ENCODE results near the gene CACNA2D4.

The CACNA2D4 gene

DNA sequence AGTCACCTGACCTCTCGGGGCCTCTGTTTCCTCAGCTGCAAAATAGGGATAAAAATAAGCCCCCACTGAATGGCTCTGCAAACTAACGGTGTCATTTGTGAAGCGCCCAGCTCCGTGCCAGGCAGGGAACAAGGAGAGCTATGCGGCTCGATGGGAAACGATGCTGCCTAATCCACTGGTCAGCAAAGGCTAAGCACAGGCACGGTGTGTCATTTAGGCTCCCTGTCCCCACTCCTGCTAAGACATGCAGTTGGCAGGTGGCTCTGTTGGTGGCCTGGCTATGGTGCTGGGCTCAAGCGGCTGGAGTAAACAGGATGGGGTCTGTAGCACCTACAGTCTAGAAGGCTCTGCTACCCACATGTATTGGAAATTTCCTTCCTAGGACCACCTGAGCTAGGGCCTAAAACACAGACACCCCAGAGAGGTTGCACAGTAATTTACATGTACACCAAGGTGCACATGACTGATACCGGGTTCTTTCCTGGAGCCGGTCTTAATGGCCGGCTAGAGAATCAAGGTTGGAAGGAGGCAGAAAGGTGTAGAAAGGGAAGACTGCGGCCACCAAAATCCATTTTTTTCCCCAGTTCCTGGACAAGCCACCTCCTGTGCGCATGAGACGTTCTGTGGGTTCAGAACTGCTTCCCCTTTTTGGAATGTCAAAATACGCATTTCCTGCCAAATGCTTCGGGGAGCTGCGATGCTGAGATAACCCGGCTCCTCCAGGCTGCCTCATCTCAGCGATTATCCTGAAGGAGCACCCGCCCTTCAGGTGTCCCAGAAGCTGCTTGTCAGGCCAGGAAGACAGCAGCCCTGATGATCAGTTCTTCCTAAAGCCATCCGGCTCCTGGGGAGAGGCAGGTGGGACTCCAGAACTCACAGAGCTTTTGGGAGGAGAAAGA is 1.0 kb downstream of the CACNA2D4 start:
- peak; percentile 81 for DNase-seq

DNA sequence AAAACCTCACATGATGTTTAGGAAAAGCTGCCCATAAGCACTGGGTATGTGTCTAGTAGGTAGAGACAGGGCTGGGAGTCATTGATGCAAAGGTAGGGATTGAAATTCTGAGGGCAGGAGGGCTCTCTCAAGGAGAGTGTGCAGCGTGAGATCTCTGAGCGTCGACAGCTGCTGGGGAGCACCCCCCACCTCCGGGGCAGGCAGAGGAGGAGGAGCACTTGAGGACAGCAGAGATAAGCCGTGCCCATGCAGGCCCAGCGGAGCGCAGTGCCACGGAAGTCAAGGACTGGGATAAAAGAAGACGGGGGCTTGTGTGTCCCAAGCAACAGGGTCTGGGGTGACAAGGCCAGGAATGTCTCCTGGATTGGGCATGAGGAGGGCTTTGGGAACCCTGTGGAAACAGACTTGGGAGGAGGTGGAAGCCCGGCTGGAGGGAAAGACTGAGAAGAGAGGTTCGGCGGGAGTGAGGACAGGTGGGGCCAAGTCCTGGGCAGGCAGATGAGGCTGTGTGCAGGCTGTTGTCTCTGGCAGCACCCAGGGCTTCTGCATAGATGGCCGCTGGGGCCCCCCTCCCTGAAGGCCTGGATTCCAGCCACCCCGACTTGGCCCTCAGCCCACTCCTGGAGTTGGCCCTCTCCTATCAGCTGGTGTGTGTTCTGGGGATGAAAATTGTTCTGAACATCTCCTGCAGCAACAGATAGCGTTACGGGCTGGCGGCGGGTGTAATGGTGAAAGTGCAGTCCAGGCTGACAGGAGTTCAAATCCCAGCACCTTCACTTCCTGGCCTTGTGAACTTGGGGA is 1.9 kb downstream of the CACNA2D4 start:
- DNase-seq = no peak

DNA sequence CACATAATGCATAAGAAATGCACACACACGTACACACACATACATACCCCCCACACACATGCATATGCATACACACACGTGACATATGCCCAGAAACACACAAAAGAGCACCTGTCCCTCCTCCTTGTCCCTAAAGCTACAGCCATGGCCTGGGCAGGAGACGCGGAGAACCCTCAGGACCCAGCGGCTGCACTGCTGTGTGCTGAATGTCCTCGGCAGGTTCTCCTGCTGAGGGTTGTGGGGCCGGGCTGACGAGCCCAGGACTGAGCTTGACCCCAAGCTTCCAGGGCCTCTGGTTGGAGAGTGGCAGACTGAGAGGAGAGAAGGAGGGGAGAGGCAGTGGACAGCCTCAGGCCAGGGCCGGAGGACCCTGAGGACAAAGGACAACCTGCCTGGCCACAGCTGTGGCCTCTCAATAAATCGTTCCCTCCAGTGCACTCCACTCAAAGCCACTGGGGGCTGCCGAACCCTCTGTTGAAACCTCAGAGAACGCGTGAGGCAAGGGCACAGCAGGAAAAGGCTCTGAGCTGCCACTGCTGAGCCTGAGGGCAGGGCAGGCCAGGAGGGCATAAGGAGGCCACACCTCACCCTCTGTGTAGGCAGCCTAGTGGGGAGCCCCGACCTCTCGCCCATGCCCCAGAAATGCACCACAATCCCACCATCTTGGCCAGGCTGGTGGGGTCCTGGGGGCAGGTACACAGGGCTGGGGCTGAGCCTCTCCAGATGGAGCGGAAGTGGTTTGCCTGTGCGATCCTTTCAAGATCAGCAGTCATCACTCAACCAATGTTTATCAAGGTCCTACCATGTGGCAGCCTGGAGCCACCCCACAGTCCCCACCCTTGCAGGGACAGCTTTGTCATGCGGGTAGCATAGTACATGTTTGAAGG is 3.1 kb downstream of the CACNA2D4 start:
- DNase-seq = peak; percentile 59

DNA sequence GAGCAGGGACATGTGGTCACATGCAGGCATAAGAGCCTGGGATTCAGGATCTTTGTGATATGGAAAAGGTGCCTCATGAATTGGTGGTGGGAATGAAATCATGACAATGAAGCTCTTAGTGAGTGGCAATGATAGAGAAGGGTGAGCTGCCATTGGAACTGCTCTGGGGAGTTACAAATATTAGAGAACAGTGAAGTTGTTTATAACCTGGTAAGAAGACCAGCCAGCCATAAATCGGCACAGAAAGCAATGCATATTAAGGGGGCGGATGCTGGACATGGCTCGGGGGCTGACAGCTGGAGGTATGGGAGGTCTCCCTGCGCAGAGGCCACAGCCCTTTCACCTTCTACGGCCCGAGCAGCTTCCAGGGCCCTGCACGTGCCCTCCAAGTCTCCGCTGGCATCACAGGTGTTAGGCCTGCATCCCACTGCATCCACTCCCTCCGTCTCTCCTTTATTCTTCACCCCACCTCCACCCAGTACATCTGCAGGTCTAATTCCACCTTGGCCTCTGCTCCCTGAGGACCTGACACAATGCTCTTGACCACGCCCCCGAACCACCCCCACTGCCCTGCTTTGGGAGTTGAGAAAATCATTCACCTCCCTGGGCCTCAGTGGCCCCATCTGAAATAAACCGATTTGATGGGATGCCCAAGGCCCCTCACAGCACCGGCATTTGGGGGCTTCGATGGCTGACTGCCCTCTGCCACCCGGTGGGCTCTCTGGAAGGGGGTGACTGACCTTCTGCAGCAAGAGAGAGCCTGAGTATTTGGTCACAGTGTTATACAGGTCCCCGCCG is 4.1 kb downstream of the CACNA2D4 start:
- DNase-seq = no peak

DNA sequence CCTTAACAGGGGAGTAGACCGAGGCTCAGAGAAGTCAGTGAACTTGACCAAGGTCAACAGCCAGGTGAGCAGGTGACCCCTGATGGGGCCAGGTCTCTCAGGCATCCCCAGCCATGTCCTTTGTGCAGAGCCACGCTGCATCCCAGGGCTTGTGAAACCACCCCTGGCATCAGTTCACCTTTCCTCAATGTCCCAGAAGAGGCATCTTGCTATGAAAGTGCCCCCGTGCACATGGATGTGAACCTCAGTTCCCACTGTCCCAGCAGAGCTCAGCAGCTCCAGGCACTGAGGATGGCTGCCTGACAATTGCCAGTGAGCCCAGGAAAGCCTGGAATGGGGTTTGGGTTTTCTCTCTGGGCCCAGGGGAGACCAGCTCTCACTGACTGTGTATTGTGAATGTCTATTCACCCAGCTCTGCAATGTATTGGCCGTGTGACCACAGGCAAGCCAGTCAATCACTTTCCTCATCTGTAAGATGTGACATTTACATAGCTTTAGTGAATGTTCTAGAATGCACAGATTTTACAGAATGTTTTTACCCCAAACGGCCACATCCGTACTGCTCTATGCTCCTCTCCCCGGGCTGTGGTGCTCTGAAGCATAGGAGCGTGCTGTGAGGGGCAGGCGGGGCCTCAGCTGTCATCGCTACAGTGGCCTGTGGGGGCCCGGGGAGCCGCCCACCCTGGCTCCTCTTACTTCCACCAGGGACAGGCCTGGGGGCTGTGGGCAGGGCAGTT is 4.9 kb downstream of the CACNA2D4 start:
- DNase-seq = no peak

DNA sequence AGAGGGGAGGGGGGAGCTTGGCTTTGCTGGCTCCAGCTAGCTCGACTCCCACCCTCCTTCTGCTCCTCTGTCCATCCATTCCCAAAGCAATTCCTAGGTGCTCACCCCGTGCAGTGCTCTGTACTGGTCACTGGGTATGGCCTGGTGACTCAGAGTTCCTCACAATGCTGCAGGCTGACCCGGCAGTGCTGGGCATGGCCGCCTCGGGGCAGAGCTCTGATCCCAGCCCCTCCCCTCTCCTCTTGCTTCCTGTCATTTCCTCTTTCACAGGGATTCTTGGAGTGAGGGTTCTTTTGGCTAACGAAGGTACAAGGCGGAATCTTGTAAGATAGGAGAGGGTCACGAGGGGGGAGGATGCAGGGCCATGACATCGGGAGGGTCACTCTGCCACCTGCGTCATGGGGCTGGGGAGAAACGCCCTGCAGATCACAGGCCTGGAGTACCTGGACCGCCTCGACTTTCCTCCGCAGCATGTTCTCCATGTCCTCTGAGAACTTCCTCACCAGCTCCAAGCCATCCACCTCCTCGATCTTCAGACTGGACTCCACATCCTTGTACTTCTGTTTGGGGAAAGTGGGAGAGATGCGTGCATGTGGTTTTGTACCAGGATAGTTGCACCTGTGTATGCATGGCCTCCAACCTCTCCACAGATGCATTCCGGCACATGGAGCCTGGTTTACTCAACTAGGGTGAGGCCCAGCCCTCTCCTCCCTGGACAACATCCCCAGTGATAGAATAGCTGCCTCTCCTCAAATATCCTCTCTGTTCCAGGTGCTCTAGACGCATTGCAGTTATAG is 5.7 kb downstream of the CACNA2D4 start:
- no peak for DNase-seq

DNA sequence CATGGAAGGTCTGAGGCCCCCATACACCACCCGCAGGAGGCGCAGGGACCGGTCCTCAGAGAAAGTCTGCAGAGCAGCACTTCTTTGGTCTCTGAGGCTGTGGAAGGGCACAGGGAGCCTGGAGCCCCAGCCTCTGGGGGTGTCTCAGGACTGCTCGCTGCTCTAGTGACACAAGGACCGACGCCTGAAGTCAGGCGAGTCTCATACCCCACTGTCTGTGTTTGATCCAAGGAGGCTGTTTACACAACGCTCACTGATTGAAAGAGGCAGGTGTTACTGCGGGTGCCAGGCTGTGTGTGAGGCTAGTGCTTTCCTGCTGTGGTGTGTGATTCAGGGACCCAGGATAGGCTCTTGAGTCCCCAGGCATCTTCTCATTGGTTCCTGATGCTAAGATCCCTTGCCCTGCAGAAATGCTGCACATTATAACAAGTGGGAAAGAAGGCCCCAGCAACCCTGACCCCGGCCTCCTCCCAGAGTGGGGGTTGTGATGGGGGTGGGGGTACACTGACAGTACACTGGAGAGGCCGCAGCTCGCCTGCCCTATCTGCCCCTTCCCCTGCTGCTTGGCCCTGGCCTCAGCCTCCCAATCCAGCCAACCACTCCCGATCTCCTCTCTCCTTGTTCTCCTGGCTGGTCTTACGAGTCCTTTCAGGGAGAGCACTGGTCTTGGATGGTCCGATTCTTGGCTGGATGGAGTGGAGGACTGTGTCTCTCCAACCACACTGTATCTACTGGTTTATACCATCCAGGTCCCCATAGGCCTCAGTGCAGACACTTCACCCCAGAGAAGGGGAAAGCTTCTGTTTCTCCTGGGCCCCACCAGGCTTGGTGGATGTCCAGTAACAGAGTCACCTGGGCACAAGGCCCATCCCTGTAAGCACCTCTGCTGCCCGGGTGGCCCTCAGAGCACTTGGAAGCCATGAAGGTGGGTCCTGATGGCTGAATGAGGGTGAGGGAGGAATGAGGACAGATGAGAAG is 6.6 kb downstream of the CACNA2D4 start:
- no peak for DNase-seq

DNA sequence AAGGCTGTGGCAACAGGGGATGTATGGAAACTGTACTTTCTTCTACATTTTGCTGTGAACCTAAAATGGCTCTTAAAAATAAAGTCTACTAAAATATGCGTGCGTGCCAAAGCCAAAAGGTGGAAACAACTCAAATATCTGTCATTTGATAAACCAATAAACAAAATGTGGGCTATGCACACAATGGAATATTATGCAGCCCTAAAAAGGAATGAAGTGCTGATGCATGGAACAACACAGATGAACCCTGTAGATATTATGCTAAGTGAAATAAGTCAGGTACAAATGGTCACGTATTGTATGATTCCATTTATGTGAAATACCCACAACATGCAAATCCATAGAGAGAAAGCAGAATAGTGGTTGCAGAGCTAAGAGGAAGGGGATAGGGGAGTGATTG is 8.0 kb downstream of the CACNA2D4 start:
- DNase-seq = no peak

DNA sequence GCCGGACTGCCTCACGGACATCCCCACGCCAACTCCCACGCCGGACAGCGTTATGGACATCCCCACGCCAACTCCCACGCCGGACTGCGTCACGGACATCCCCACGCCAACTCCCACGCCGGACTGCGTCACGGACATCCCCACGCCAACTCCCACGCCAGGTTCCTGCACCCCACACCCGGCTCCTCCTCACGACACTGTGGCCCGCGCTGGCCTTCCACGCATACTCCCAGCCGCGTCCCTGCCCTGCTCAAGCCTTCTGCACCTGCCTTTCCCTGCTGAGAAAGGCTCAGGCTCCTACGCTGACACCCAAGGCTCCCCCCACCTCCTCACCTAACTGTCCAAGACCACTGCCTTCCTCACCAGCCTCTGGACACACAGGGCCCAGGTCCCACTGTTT is 9.7 kb downstream of the CACNA2D4 start:
- DNase-seq = no peak

DNA sequence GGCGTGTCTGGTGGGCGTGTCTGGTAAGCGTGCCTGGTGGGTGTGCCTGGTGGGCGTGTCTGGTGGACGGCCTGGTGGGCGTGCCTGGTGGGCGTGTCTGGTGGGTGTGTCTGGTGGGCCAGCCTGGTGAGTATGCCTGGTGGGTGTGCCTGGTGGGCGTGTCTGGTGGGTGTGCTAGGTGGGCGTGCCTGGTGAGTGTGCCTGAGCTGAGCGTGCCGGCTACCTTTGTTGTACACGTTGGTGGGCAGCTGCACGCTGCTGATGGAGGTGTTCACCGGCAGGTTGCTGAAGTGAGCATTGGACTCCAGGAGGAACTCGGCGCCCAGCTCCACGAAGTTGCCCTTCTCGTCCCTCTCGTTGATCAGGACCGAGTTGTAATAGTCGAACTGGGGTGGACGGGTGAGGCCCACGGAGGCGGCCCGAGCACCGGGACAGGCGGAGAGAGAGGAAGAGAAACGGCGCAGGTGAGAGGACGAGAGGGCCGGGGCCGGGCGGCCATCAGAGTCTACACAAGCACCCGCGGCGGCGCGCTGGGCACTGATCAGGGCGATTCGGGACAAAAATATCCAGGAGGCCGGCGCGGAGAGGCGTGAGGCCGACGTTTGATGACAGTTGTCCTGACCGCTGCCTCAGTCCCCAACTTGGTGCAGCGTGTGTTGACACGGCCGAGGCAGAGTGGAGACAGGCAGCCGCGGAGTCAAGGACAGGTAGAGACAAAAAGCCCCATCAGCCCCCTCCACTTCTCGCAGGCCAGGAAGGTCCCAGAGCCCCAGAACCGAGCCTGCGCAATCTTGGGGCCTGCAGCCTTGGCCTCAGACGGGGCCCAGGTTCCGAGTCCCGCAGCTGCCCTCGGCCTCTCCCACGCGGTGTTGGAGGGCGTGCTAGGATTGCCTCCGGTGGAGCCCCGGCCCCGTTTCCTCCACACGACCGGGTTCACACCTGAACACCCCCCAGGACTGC is 10.5 kb downstream of the CACNA2D4 start:
- DNase-seq = no peak

DNA sequence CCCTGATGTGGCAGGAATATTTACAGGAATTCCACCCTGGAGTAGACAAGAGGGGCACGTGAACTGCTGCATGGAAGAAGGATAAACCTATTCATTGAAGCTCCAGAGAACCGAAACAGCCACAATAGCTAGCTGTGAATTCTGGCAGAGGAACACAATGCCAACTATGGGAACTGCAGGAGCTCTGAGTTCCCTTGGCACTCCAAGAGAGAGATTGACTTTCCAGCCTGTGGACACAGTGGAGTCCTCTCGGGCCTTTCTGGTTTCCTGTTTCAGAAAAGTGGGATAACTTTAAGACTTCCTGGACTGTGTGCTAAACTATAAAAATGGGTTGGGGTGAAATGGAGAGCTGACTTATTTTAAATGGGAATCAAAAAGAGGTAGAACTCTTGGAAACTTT is 11.9 kb downstream of the CACNA2D4 start:
- DNase-seq = no peak

DNA sequence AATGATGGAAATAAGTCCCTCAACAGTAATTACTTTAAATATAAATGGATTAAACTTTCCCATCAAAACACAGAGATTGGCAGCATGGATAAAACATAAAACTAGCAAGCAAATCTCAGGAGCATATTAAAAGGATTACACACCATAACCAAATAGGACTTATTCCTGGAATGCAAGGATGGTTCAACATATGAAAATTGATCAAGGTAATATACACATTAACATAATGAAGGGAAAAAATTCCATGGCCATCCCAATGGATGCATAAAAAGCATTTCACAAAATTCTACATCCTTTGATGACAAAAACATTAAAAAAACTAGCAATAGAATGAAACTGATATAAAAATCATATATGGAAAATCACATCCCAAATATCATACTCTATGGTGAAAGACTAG is 13.6 kb downstream of the CACNA2D4 start:
- DNase-seq = no peak

DNA sequence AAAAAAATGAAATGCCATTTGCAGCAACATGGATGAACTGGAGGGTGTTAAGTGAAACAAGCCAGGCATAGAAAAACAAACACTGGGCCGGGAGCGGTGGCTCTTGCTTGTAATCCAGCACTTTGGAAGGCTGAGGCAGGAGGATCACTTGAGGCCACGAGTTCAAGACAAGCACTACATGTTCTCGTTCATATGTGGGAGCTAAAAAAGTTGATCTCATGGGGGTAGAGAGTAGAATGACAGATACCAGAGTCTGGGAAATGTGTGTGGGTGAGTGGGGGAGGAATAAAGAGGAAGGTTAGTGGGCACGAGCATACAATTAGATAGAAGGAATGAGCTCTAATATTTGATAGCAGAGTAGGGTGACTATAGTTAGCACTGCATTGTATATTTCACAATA is 21.5 kb downstream of the CACNA2D4 start:
- DNase-seq = no peak

DNA sequence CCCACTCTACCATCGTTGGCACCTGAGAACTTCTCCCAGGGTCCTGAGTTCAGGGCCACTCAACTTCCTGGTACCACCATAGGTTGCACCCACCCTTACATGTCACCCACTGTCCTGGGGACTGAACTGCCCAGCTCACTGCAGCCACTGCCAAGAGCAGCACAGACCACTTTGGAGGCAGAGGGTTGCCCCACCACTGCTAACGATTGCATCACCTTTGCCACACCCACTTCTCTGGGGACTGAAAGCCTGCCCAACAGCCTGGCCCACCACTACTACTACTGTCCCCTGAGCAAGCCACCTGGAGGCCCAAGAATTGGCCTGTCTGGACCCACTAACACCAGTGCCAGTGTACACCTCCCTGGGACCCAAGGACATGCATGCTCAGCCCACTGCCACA is 27.6 kb downstream of the CACNA2D4 start:
- no peak for DNase-seq

DNA sequence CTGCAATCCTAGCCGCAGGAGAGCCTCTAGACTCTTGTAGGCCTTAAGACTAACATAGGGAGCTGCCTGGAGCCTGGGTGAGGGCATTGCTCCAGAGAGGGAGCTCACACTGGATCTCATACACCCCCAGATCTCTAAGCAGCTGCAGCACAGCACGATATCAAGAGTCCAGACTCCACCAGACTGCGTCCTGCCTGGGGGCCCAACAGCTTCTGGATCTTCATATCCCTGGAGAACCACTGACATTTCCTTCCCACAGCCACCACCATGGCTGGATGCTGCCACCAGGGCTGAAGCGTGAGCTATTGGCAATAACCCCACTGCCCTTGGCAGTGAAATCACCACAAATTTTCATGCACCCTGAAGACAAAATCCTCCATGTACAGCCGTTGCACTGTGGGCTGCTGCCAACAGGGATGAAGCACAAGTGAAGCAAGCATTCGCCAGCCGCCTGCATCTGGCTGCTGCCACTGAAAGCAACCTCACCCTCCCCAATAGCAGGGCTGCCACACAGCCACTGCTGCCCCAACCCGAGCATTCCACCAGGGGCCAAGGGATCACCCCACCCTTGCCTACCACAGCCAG is 28.2 kb downstream of the CACNA2D4 start:
- no peak for DNase-seq

DNA sequence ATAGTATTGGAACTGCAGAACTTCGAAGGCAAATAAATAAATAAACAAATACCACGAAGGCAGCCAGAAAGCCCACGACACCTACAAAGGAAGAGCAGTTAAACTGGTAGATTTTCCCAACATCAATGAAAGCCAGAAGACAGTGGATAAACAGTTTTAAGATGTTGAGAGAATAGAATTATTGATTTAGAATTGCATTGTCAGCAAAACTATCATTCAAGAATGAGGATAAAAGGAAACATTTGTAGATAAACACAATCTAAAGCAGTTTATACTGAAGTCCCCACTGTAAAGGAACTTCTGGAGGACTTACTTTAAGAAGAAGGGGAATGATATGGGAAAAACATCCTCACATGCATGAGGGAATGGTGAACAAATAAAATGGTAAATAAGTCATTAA is 29.5 kb downstream of the CACNA2D4 start:
- no peak for DNase-seq

DNA sequence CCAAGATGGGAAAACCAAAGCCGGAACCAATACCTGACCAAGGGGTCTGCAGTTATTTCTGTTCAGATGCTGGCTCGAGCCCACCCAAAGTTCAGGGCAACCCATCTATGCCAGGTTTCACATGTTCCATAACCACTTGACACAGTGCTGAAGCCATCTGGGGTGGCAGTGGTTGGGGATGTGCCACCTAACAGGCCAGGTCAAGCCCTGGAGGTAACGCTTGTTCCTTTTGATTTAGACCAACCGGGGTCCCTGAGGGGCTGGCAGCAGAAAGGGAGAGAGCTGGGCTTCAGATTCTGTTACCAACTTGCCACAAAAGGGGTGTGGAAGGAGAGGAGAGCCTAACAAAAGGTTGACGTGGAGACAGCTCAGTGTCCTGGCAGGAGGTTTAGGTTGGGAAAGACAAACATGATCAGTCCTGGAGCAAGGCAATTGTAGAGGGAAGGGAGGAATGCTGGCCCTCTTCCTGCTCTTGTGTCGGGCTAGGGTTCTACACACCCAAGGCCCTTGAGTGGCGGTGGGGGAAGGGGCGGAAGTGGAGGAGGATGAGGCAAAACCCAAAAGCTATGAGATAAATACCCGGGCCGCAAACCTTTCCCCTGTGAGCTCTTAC is 31.9 kb downstream of the CACNA2D4 start:
- DNase-seq = no peak

All from GDM1 (cell line).